HepG2 (cell line): Measurements from ENCODE around the gene CARS2. TPM values are rescaled to one million over a fixed set of nuclear protein-coding genes. Genes with fewer than 3 reads are reported as not detected.

ENCODE experiments used
- AKNA ChIP-seq: sonication (generic); formaldehyde crosslinking; IDR thresholded peaks from 2 replicates; pipeline ENCODE4 v1.4.0; 2020; ENCODE audit warnings: missing genetic modification reagents, borderline replicate concordance
- DPF2 ChIP-seq: sonication (generic); formaldehyde crosslinking; IDR thresholded peaks from 2 replicates; pipeline ENCODE4 v1.4.0; 2020; ENCODE audit warnings: mild to moderate bottlenecking, low read depth, missing genetic modification reagents, borderline replicate concordance
- ERF ChIP-seq: IDR thresholded peaks from 2 replicates; pipeline ENCODE4 v1.6.1; 2018; ENCODE audit warnings: missing biosample characterization, missing genetic modification reagents
- GTF3A ChIP-seq: sonication (generic); formaldehyde crosslinking; conservative IDR thresholded peaks from 2 replicates; pipeline ENCODE4 v1.4.0; 2020; ENCODE audit warnings: mild to moderate bottlenecking, missing genetic modification reagents
- HMG20A ChIP-seq: IDR thresholded peaks from 2 replicates; pipeline ENCODE4 v1.6.1; 2016; ENCODE audit warnings: borderline replicate concordance
- MED1 ChIP-seq: sonication (generic); formaldehyde crosslinking; IDR thresholded peaks from 2 replicates; pipeline ENCODE4 v1.4.0; 2020; ENCODE audit warnings: missing genetic modification reagents
- PPARG ChIP-seq: conservative IDR thresholded peaks from 2 replicates; pipeline ENCODE4 v1.6.1; 2016; ENCODE audit warnings: missing biosample characterization, missing genetic modification reagents
- SIN3B ChIP-seq: fragments of 150-350 bp; IDR thresholded peaks from 2 replicates; pipeline ENCODE4 v1.6.1; 2014; ENCODE audit warnings: low read length
- SSRP1 ChIP-seq: IDR thresholded peaks from 2 replicates; pipeline ENCODE4 v1.6.1; 2016; ENCODE audit warnings: control low read depth
- ZBTB2 ChIP-seq: sonication (generic); formaldehyde crosslinking; IDR thresholded peaks from 2 replicates; pipeline ENCODE4 v1.8.0; 2022; ENCODE audit warnings: low read depth, missing genetic modification reagents
- ZFAT ChIP-seq: sonication (generic); formaldehyde crosslinking; conservative IDR thresholded peaks from 2 replicates; pipeline ENCODE4 v1.8.1; 2023; ENCODE audit warnings: missing genetic modification reagents, inconsistent platforms
- ZNF260 ChIP-seq: sonication (generic); formaldehyde crosslinking; IDR thresholded peaks from 2 replicates; pipeline ENCODE4 v1.4.0; 2020; ENCODE audit warnings: missing genetic modification reagents, low read depth, mild to moderate bottlenecking, borderline replicate concordance
- ZNF333 ChIP-seq: sonication (generic); formaldehyde crosslinking; IDR thresholded peaks from 2 replicates; pipeline ENCODE4 v1.4.0; 2020; ENCODE audit warnings: mild to moderate bottlenecking, missing genetic modification reagents, borderline replicate concordance
- ZNF614 ChIP-seq: IDR thresholded peaks from 2 replicates; pipeline ENCODE4 v1.6.1; 2018; ENCODE audit warnings: missing biosample characterization, missing genetic modification reagents, inconsistent platforms, borderline replicate concordance
- ZNF780A ChIP-seq: sonication (generic); formaldehyde crosslinking; IDR thresholded peaks from 2 replicates; pipeline ENCODE4 v1.8.0; 2022; ENCODE audit warnings: mild to moderate bottlenecking, missing genetic modification reagents, moderate library complexity
- ZNF841 ChIP-seq: sonication (generic); formaldehyde crosslinking; IDR thresholded peaks from 2 replicates; pipeline ENCODE4 v1.8.1; 2023; ENCODE audit warnings: missing genetic modification reagents, borderline replicate concordance
- polyA plus RNA-seq, 8 experiments: library from polyadenylated mRNA; depleted of rRNA in 3 of 8; stranded (reverse) in 7 of 8; unstranded in 1 of 8; fragments of >200 nt; fragmentation: Illumina TruSeq in 4 of 8; extraction: Trizol in 4 of 8; gene quantifications; 2 replicates each; pipeline versions ENCODE4 v1.2.1 to v1.2.3, GENCODE V29; 2011 to 2016; ENCODE audit warnings: low read depth in 4 of 8, missing spikeins in 1 of 8, mixed read lengths in 1 of 8; ENCODE audit not compliant: insufficient read depth in 1 of 8
- total RNA-seq, 5 experiments: library from RNA; depleted of rRNA; stranded (reverse); fragments of >200 nt; fragmentation: Illumina TruSeq; extraction: Trizol; gene quantifications; 2 replicates each; pipeline ENCODE4 v1.2.3, GENCODE V29; 2016; ENCODE audit warnings: low read depth in 1 of 5

The CARS2 gene
- total and polyA plus RNA-seq, 2 of the 13 experiments (the other 11 are each of a cell fraction or from before 2014, with no cell fraction given) = 41.1 to 59.3 TPM

GRCh38 chr13:110615322-110616102 lies 90.4 kb downstream of the CARS2 start, which contains the start of gene NAXD (continued):
- TF ChIP-seq ZFAT (CRISPR knock-in tag) (no peak; the same call in 1 of the 2 replicates), SIN3B (no peak), PPARG (peak; percentile 41; the same call in 1 of the 2 replicates), ZNF333 (CRISPR knock-in tag) (no peak), MED1 (CRISPR knock-in tag) (peak; percentile 65), DPF2 (CRISPR knock-in tag) (no peak), ZNF841 (CRISPR knock-in tag) (no peak), SSRP1 (CRISPR knock-in tag) (no peak), ERF (CRISPR knock-in tag) (peak; percentile 77), AKNA (CRISPR knock-in tag) (no peak), GTF3A (CRISPR knock-in tag) (0 out of 2 replicates have a peak, but pooled peaks have one; percentile 24), ZNF780A (CRISPR knock-in tag) (no peak), ZNF260 (no peak), ZBTB2 (CRISPR knock-in tag) (0 out of 2 replicates have a peak, but pooled peaks have one; percentile 51), ZNF614 (CRISPR knock-in tag) (peak; percentile 1; the same call in 1 of the 2 replicates), HMG20A (CRISPR knock-in tag) (no peak)
